Skeletal muscle satellite cell (primary cell): ENCODE results near the gene SYT1. TPM values are rescaled to one million over a fixed set of nuclear protein-coding genes. Genes with fewer than 3 reads are reported as not detected.

Source experiments
- H3K27me3 ChIP-seq: 2 replicates; pipeline ENCODE4 v1.7.0; 2013; ENCODE audit warnings: low read length; ENCODE audit not compliant: control insufficient read depth, insufficient read depth
- H3K36me3 ChIP-seq: 2 replicates; pipeline ENCODE4 v1.7.0; 2013; ENCODE audit warnings: mild to moderate bottlenecking, control low read depth, low read length; ENCODE audit not compliant: insufficient read depth
- H3K4me1 ChIP-seq: 2 replicates; pipeline ENCODE4 v1.7.0; 2013; ENCODE audit warnings: low read length; ENCODE audit not compliant: control insufficient read depth, insufficient read depth
- H3K4me2 ChIP-seq: 2 replicates; pipeline ENCODE4 v1.7.0; 2013; ENCODE audit warnings: mild to moderate bottlenecking, low read length
- H3K4me3 ChIP-seq: 2 replicates; pipeline ENCODE4 v1.7.0; 2013; ENCODE audit warnings: low read length
- H3K9ac ChIP-seq: 2 replicates; pipeline ENCODE4 v1.7.0; 2013; ENCODE audit warnings: mild to moderate bottlenecking, low read depth, low read length, moderate library complexity
- H3K9me3 ChIP-seq: replicated peaks from 2 replicates; pipeline ENCODE4 v1.7.0; 2013; ENCODE audit warnings: mild to moderate bottlenecking, control low read depth, low read length
- small RNA-seq: library from RNA; depleted of rRNA; stranded (forward); fragments of <200 nt; gene quantifications from one replicate; pipeline ENCODE3, GENCODE V24; 2012

Gene SYT1

DNA sequence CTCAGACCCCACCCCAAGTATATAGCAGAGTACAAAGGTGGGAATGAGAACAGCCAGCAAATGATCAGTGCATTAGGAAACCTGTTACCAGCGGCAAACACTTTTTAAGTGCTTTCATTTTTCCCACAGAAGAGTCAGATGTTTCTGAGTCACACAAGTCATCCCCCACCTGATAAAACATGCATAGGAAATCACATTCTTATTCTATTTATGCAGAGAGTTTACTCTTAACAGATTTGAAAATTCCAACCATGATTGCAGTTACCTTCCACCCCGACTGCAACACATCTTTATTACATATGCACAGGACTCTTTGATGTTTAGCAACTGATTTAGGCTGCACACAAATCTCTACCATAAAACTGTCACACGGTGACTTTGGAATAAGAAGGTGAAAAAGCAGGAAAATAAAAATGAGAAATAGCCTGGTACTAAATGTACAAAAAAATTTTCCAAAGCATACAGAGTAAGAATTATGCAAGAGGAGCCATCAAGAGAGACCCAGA, 589.8 kb downstream of the SYT1 start:
- peak overlapping the region; percentile 77 for H3K4me2 ChIP-seq
- H3K4me1 ChIP-seq, result peaks cover 40% of the 10 kb centered on the region
- peak overlapping the region; percentile 30 for H3K9ac ChIP-seq
- no peaks in the 10 kb centered on the region for H3K9me3 ChIP-seq
- no peaks in the 10 kb centered on the region for H3K36me3 ChIP-seq
- H3K27me3 ChIP-seq, result no peaks in the 10 kb centered on the region
- H3K4me3 ChIP-seq, result peak overlapping the region; percentile 50

- H3K9me3 ChIP-seq, result no peaks in the 10 kb centered on the region
- H3K4me2 ChIP-seq, result no peak overlapping the region
- no peaks in the 10 kb centered on the region for H3K36me3 ChIP-seq
- H3K4me3 ChIP-seq, result no peak overlapping the region
- no peak overlapping the region for H3K9ac ChIP-seq
- peaks cover 40% of the 10 kb centered on the region for H3K4me1 ChIP-seq
- H3K27me3 ChIP-seq, result no peaks in the 10 kb centered on the region
Observed at GRCh38 chr12:79455286-79455685, 590.7 kb downstream of the SYT1 start.

- Histone ChIP-seq H3K4me3 (no peak overlapping the region), H3K36me3 (no peaks in the 10 kb centered on the region), H3K27me3 (no peaks in the 10 kb centered on the region), H3K4me1 (no peaks in the 10 kb centered on the region), H3K4me2 (no peak overlapping the region), H3K9me3 (no peaks in the 10 kb centered on the region), H3K9ac (no peak overlapping the region)
Observed at GRCh38 chr12:79482323-79482722, 617.7 kb downstream of the SYT1 start.

DNA sequence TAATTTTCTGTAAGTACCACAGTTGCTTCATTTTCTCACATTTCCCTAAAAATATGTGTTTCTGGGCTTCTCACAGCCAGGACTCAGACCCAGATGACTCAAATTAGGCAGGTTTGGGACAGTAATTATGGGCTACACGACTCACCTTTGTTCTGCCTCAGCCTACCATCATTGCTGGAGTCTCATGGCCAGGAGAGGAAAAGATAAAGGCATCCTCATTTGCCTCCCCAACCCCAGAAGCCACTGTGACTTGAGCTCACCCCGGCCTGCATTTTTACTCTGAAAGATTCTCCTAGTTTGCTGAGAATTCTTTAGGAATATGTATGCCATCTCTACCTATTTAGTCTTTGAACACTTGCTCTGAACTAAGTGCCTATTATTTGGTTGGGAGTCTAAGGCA, 618.3 kb downstream of the SYT1 start:
- H3K9me3 ChIP-seq, result no peaks in the 10 kb centered on the region
- H3K4me2 ChIP-seq, result no peak overlapping the region
- no peak overlapping the region for H3K4me3 ChIP-seq
- no peak overlapping the region for H3K9ac ChIP-seq
- H3K27me3 ChIP-seq, result no peaks in the 10 kb centered on the region
- H3K4me1 ChIP-seq, result no peaks in the 10 kb centered on the region
- H3K36me3 ChIP-seq, result no peaks in the 10 kb centered on the region

- Histone ChIP-seq H3K4me3 (no peak overlapping the region), H3K9ac (no peak overlapping the region), H3K4me1 (no peaks in the 10 kb centered on the region)
Observed at GRCh38 chr12:79486154-79486553, 621.6 kb downstream of the SYT1 start.

GRCh38 chr12:79487386-79488110, 623.0 kb downstream of the SYT1 start:
- H3K9ac ChIP-seq, result no peak overlapping the region
- no peaks in the 10 kb centered on the region for H3K4me1 ChIP-seq
- H3K4me3 ChIP-seq, result no peak overlapping the region
- no peaks in the 10 kb centered on the region for H3K36me3 ChIP-seq
- no peaks in the 10 kb centered on the region for H3K9me3 ChIP-seq
- no peak overlapping the region for H3K4me2 ChIP-seq
- H3K27me3 ChIP-seq, result no peaks in the 10 kb centered on the region

More at GRCh38 chr12:79486154-79486553, 621.6 kb downstream of the SYT1 start:
- H3K36me3 ChIP-seq, result no peaks in the 10 kb centered on the region
- no peaks in the 10 kb centered on the region for H3K27me3 ChIP-seq
- no peak overlapping the region for H3K4me2 ChIP-seq
- no peaks in the 10 kb centered on the region for H3K9me3 ChIP-seq

Small RNAs within 50 kb of the gene (small RNA-seq; reads per million reads assigned to genes)
- gene MIR1252, result not detected
